HepG2 (cell line): ENCODE results near the gene CTRL. TPM values are rescaled to one million over a fixed set of nuclear protein-coding genes. Genes with fewer than 3 reads are reported as not detected.

Source experiments
- ATAC-seq: fragments of 200-7000 bp; cut with Tn5 transposase; 3 replicates; pipeline ENCODE4 v1.9.1; 2020; ENCODE audit warnings: mild to moderate bottlenecking, moderate library complexity
- BruUV-seq: library from RNA; stranded (reverse); fragments of 400-500 nt; replicated peaks from 2 replicates; lab custom pipeline; 2021; lab: Mats Ljungman, UMichigan
- CTCF ChIA-PET: fragments of 300-600 bp; formaldehyde crosslinking; extraction: SDS; loops from one replicate; lab custom pipeline; 2021; ENCODE audit warnings: low total read pairs, inconsistent platforms, low intra/inter-chr PET ratio; lab: Yijun Ruan, JAX
- POLR2A ChIA-PET: fragments of 350-600 bp; sonication (Branson Sonifier 250); formaldehyde crosslinking; loops from one replicate; lab custom pipeline; 2020; ENCODE audit warnings: antibody characterized with exemption, inconsistent platforms; lab: Yijun Ruan, JAX
- DNase-seq: peaks from one replicate; pipeline ENCODE4 v3.0.0-alpha.2; 2015; ENCODE audit warnings: low spot score
- FAIRE-seq: peaks from 3 replicates; lab custom pipeline; 2011; peaks lifted over from hg19 to GRCh38; lab: Jason Lieb, UNC
- H2AFZ ChIP-seq: one replicate; pipeline ENCODE4 v1.6.1; 2011; ENCODE audit warnings: low read length, inconsistent platforms
- H3K27ac ChIP-seq: fragments of 300-600 bp; 3 replicates; pipeline ENCODE4 v1.8.0; 2011; ENCODE audit warnings: mixed run types, mild to moderate bottlenecking, mixed read lengths, low read length, inconsistent platforms; ENCODE audit not compliant: insufficient read depth; ENCODE audit errors: extremely low read length
- H3K27me3 ChIP-seq, 2 experiments: fragments of 200-600 bp in 1 of 2; 2 replicates in 1 of 2; 3 replicates in 1 of 2; pipeline versions ENCODE4 v1.6.0 to v1.8.0; 2011; ENCODE audit warnings: low read length in 2 of 2, mild to moderate bottlenecking in 2 of 2, moderate library complexity in 2 of 2, inconsistent platforms in 1 of 2; ENCODE audit not compliant: insufficient read depth in 2 of 2, control insufficient read depth in 1 of 2
- H3K36me3 ChIP-seq, 2 experiments: fragments of 200-600 bp in 1 of 2; replicated peaks in 1 of 2; 2 replicates in 1 of 2; 3 replicates in 1 of 2; pipeline versions ENCODE4 v1.5.1 to v1.8.0; 2011; ENCODE audit warnings: low read length in 2 of 2, inconsistent platforms in 1 of 2; ENCODE audit not compliant: insufficient read depth in 2 of 2, control insufficient read depth in 1 of 2
- H3K4me1 ChIP-seq: 2 replicates; pipeline ENCODE4 v1.5.1; 2012; ENCODE audit warnings: low read length, inconsistent platforms; ENCODE audit not compliant: insufficient read depth
- H3K4me2 ChIP-seq: 2 replicates; pipeline ENCODE4 v1.6.0; 2011; ENCODE audit warnings: low read depth, low read length, inconsistent platforms
- H3K4me3 ChIP-seq, 3 experiments: fragments of 200-600 bp in 1 of 3; sonication (generic), shearing (Covaris generic) in 1 of 3; replicated peaks in 1 of 3; 2 replicates each; pipeline ENCODE4 v1.5.1; 2011 to 2016; ENCODE audit warnings: low read length in 3 of 3, inconsistent platforms in 2 of 3, low read depth in 2 of 3, mild to moderate bottlenecking in 2 of 3, control low read depth in 1 of 3, mixed read lengths in 1 of 3; ENCODE audit not compliant: insufficient read depth in 1 of 3
- H3K79me2 ChIP-seq: one replicate; pipeline ENCODE4 v1.6.1; 2011; ENCODE audit warnings: low read length, inconsistent platforms; ENCODE audit not compliant: insufficient read depth
- H3K9ac ChIP-seq: 2 replicates; pipeline ENCODE4 v1.6.0; 2011; ENCODE audit warnings: mild to moderate bottlenecking, low read depth, low read length, inconsistent platforms; ENCODE audit not compliant: insufficient read depth
- H3K9me3 ChIP-seq: 2 replicates; pipeline ENCODE4 v1.5.1; 2012; ENCODE audit warnings: mild to moderate bottlenecking, low read length
- H4K20me1 ChIP-seq: 2 replicates; pipeline ENCODE4 v1.6.0; 2011; ENCODE audit warnings: inconsistent platforms, mild to moderate bottlenecking, low read length, moderate library complexity; ENCODE audit not compliant: insufficient read depth
- AGO2 ChIP-seq: fragments of 200-400 bp; formaldehyde crosslinking; optimal IDR thresholded peaks from 2 replicates; pipeline ENCODE3; 2017; ENCODE audit warnings: mild to moderate bottlenecking, low read depth, low read length, moderate library complexity
- AKAP8 ChIP-seq: sonication (generic); formaldehyde crosslinking; IDR thresholded peaks from 2 replicates; pipeline ENCODE4 v1.5.1; 2020; ENCODE audit warnings: mild to moderate bottlenecking, missing genetic modification reagents
- BRD4 ChIP-seq: sonication (generic); formaldehyde crosslinking; IDR thresholded peaks from 2 replicates; pipeline ENCODE4 v1.4.0; 2020; ENCODE audit warnings: missing genetic modification reagents
- FOXC1 ChIP-seq: sonication (generic); formaldehyde crosslinking; IDR thresholded peaks from 2 replicates; pipeline ENCODE4 v1.8.0; 2022; ENCODE audit warnings: mild to moderate bottlenecking, missing genetic modification reagents, borderline replicate concordance
- FOXO4 ChIP-seq: sonication (generic); formaldehyde crosslinking; conservative IDR thresholded peaks from 2 replicates; pipeline ENCODE4 v1.8.1; 2023; ENCODE audit warnings: missing genetic modification reagents
- HNRNPL ChIP-seq: fragments of 200-400 bp; formaldehyde crosslinking; IDR thresholded peaks from 2 replicates; pipeline ENCODE4 v1.6.1; 2017; ENCODE audit warnings: mild to moderate bottlenecking, low read depth, low read length
- RBM39 ChIP-seq: fragments of 200-400 bp; formaldehyde crosslinking; IDR thresholded peaks from one replicate; pipeline ENCODE4 v1.6.1; 2018; ENCODE audit warnings: antibody characterized with exemption, mild to moderate bottlenecking, low read depth, low read length; ENCODE audit not compliant: poor library complexity, severe bottlenecking
- SNRNP70 ChIP-seq: fragments of 200-400 bp; formaldehyde crosslinking; IDR thresholded peaks from 2 replicates; pipeline ENCODE4 v1.6.1; 2017; ENCODE audit warnings: mild to moderate bottlenecking, low read depth, low read length, moderate library complexity
- ZBTB38 ChIP-seq: sonication (generic); formaldehyde crosslinking; IDR thresholded peaks from 2 replicates; pipeline ENCODE4 v1.5.1; 2020; ENCODE audit warnings: mild to moderate bottlenecking, missing genetic modification reagents
- ZFP1 ChIP-seq: IDR thresholded peaks from 2 replicates; pipeline ENCODE4 v1.6.1; 2016
- ZNF432 ChIP-seq: sonication (generic); formaldehyde crosslinking; IDR thresholded peaks from 2 replicates; pipeline ENCODE4 v1.5.0; 2020; ENCODE audit warnings: missing genetic modification reagents, mild to moderate bottlenecking, borderline replicate concordance
- ZNF780A ChIP-seq: sonication (generic); formaldehyde crosslinking; IDR thresholded peaks from 2 replicates; pipeline ENCODE4 v1.8.0; 2022; ENCODE audit warnings: mild to moderate bottlenecking, missing genetic modification reagents, moderate library complexity
- WGBS: methylation state at CpG from one replicate; pipeline ENCODE4 v1.1.6; 2017; ENCODE audit warnings: low lambda C conversion rate; 5-methylcytosine and 5-hydroxymethylcytosine counted together
- in situ Hi-C: cut with HindIII; loops from 2 replicates; pipeline ENCODE4 v1.10.0; 2017; ENCODE audit warnings: low pct_unique_long_range_greater_than_20kb; ENCODE audit not compliant: extremely low pct_ligation_motif_present
- intact Hi-C: fragments of 100-400 bp; cut with micrococcal nuclease; formaldehyde crosslinking; loops from one replicate; pipeline ENCODE4 v1.10.0; 2022; ENCODE audit not compliant: unreplicated experiment
- polyA plus RNA-seq, 8 experiments: library from polyadenylated mRNA; depleted of rRNA in 3 of 8; stranded (reverse) in 7 of 8; unstranded in 1 of 8; fragments of >200 nt; fragmentation: Illumina TruSeq in 4 of 8; extraction: Trizol in 4 of 8; gene quantifications; 2 replicates each; pipeline versions ENCODE4 v1.2.1 to v1.2.3, GENCODE V29; 2011 to 2016; ENCODE audit warnings: low read depth in 4 of 8, missing spikeins in 1 of 8, mixed read lengths in 1 of 8; ENCODE audit not compliant: insufficient read depth in 1 of 8
- total RNA-seq, 5 experiments: library from RNA; depleted of rRNA; stranded (reverse); fragments of >200 nt; fragmentation: Illumina TruSeq; extraction: Trizol; gene quantifications; 2 replicates each; pipeline ENCODE4 v1.2.3, GENCODE V29; 2016; ENCODE audit warnings: low read depth in 1 of 5
- TF ChIP-seq, protein P1 (sequence below): sonication (generic); formaldehyde crosslinking; IDR thresholded peaks from 2 replicates; pipeline ENCODE4 v1.5.0; 2020; ENCODE audit warnings: mild to moderate bottlenecking, missing genetic modification reagents, moderate library complexity

CTRL gene
- total and polyA plus RNA-seq, 2 of the 13 experiments (the other 11 are each of a cell fraction or from before 2014, with no cell fraction given): 1.9 to 2.7 TPM

GRCh38 chr16:67944690-67945391 is 13.2 kb upstream of the CTRL start:
- TF ChIP-seq AKAP8 (CRISPR knock-in tag) (0 out of 2 replicates have a peak, but pooled peaks have one; percentile 27), FOXO4 (CRISPR knock-in tag) (0 out of 2 replicates have a peak, but pooled peaks have one; percentile 40), FOXC1 (CRISPR knock-in tag) (0 out of 2 replicates have a peak, but pooled peaks have one; percentile 22), SNRNP70 (no peak), AGO2 (peak; percentile 41), ZNF780A (CRISPR knock-in tag) (no peak), RBM39 (no peak), HNRNPL (0 out of 2 replicates have a peak, but pooled peaks have one; percentile 56), BRD4 (CRISPR knock-in tag) (0 out of 2 replicates have a peak, but pooled peaks have one; percentile 25), ZFP1 (CRISPR knock-in tag) (no peak), ZBTB38 (CRISPR knock-in tag) (peak; percentile 48), ZNF432 (CRISPR knock-in tag) (0 out of 2 replicates have a peak, but pooled peaks have one; percentile 10)
- TF ChIP-seq, protein P1, sequence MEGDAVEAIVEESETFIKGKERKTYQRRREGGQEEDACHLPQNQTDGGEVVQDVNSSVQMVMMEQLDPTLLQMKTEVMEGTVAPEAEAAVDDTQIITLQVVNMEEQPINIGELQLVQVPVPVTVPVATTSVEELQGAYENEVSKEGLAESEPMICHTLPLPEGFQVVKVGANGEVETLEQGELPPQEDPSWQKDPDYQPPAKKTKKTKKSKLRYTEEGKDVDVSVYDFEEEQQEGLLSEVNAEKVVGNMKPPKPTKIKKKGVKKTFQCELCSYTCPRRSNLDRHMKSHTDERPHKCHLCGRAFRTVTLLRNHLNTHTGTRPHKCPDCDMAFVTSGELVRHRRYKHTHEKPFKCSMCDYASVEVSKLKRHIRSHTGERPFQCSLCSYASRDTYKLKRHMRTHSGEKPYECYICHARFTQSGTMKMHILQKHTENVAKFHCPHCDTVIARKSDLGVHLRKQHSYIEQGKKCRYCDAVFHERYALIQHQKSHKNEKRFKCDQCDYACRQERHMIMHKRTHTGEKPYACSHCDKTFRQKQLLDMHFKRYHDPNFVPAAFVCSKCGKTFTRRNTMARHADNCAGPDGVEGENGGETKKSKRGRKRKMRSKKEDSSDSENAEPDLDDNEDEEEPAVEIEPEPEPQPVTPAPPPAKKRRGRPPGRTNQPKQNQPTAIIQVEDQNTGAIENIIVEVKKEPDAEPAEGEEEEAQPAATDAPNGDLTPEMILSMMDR (CRISPR knock-in tag): no peak
- peak overlapping the region; percentile 85 for H3K27ac ChIP-seq
- FAIRE-seq (no peak), DNase-seq (no peak), ATAC-seq (no peak)
- H3K4me3 ChIP-seq: peak overlapping the region in 1 of 3 experiments; percentile 65; a peak in 1 of 6 replicates
- H3K9me3 ChIP-seq: no peaks in the 10 kb centered on the region
- BruUV-seq: no TSS peak
- peaks cover 52% of the 10 kb centered on the region for H3K4me1 ChIP-seq
- H3K9ac ChIP-seq: peak overlapping the region; percentile 61; the same call in 1 of the 2 replicates
- H4K20me1 ChIP-seq: peaks cover 17% of the 10 kb centered on the region; the same call in 1 of the 2 replicates
- H3K27me3 ChIP-seq: no peaks in the 10 kb centered on the region
- POLR2A ChIA-PET: interaction anchor here (1.0 to 13.6 kb wide), 10 partner anchors 10 to 382 kb away, joined by 3 to 226 read pairs (median 4); partner anchors contain the start of genes NUTF2, PSKH1 and SLC12A4
- intact Hi-C loops: no loop called here
- CTCF ChIA-PET: no interaction called here
- in situ Hi-C loops: loop anchor here (5.0 kb wide), 1 partner anchor 97 kb away; no protein-coding TSS in a partner anchor
- H3K79me2 ChIP-seq: no peaks in the 10 kb centered on the region
- H3K36me3 ChIP-seq: peaks cover 42 to 63% of the 10 kb centered on the region in 2 experiments
- no peak overlapping the region for H2AFZ ChIP-seq
- WGBS: 98% methylated on average over 18 of the region's 24 CpGs
- H3K4me2 ChIP-seq: peak overlapping the region; percentile 72
